ENCODE results near the gene KRT28. TPM values are rescaled to one million over a fixed set of nuclear protein-coding genes. Genes with fewer than 3 reads are reported as not detected.

Gene KRT28
- total RNA-seq, 1 donor from 2014 or later, result not detected

- Mint-ChIP-seq H3K9me3 (ENCODE audit: unreplicated experiment) (no peaks in the 10 kb centered on the region), H3K36me3 (ENCODE audit: low read depth, unreplicated experiment) (peaks cover 4% of the 10 kb centered on the region), H3K4me3 (ENCODE audit: unreplicated experiment) (no peak overlapping the region), H3K4me1 (ENCODE audit: unreplicated experiment) (peaks cover 18% of the 10 kb centered on the region), H3K27ac (ENCODE audit: unreplicated experiment) (no peak overlapping the region), H3K27me3 (ENCODE audit: unreplicated experiment) (peaks cover 3% of the 10 kb centered on the region)
- TF ChIP-seq CTCF (IDR thresholded peaks at IDR 0.05; ENCODE audit: unreplicated experiment), result no peak
- DNase-seq (ENCODE audit: low spot score), result no peak
Measured at GRCh38 chr17:40830085-40830776, 30.5 kb upstream of the KRT28 start.

GRCh38 chr17:40828454-40829044 lies 28.8 kb upstream of the KRT28 start:
- Mint-ChIP-seq H3K4me3 (ENCODE audit: unreplicated experiment) (no peak overlapping the region), H3K27ac (ENCODE audit: unreplicated experiment) (no peak overlapping the region), H3K9me3 (ENCODE audit: unreplicated experiment) (no peaks in the 10 kb centered on the region), H3K36me3 (ENCODE audit: low read depth, unreplicated experiment) (peaks cover 4% of the 10 kb centered on the region), H3K4me1 (ENCODE audit: unreplicated experiment) (peaks cover 18% of the 10 kb centered on the region), H3K27me3 (ENCODE audit: unreplicated experiment) (peaks cover 3% of the 10 kb centered on the region)
- no peak for DNase-seq (ENCODE audit: low spot score)
- no peak for TF ChIP-seq CTCF (IDR thresholded peaks at IDR 0.05; ENCODE audit: unreplicated experiment)

GRCh38 chr17:40827746-40828453 lies 28.1 kb upstream of the KRT28 start:
- no peak for TF ChIP-seq CTCF (IDR thresholded peaks at IDR 0.05; ENCODE audit: unreplicated experiment)
- Mint-ChIP-seq H3K4me3 (ENCODE audit: unreplicated experiment) (no peak overlapping the region), H3K9me3 (ENCODE audit: unreplicated experiment) (no peaks in the 10 kb centered on the region), H3K4me1 (ENCODE audit: unreplicated experiment) (peaks cover 18% of the 10 kb centered on the region), H3K27ac (ENCODE audit: unreplicated experiment) (no peak overlapping the region), H3K36me3 (ENCODE audit: low read depth, unreplicated experiment) (peaks cover 4% of the 10 kb centered on the region), H3K27me3 (ENCODE audit: unreplicated experiment) (peaks cover 3% of the 10 kb centered on the region)
- no peak for DNase-seq (ENCODE audit: low spot score)

- Mint-ChIP-seq H3K4me3 (ENCODE audit: unreplicated experiment) (no peak overlapping the region), H3K9me3 (ENCODE audit: unreplicated experiment) (no peaks in the 10 kb centered on the region), H3K4me1 (ENCODE audit: unreplicated experiment) (peaks cover 18% of the 10 kb centered on the region), H3K27me3 (ENCODE audit: unreplicated experiment) (peaks cover 3% of the 10 kb centered on the region), H3K36me3 (ENCODE audit: low read depth, unreplicated experiment) (peaks cover 9% of the 10 kb centered on the region), H3K27ac (ENCODE audit: unreplicated experiment) (no peak overlapping the region)
- no peak for DNase-seq (ENCODE audit: low spot score)
- no peak for TF ChIP-seq CTCF (IDR thresholded peaks at IDR 0.05; ENCODE audit: unreplicated experiment)
Measured at GRCh38 chr17:40825599-40825998, 25.8 kb upstream of the KRT28 start.
